ENCODE measurements around the gene TRERF1.
A peak's percentile ranks its signal among the peaks of the same experiment; 100 is the strongest.
"Not testable (repeated sequence)": the region's sequence is repeated elsewhere in the genome, so short reads cannot be mapped to it uniquely, and the experiment has no call there.

The TRERF1 gene

GRCh38 chr6:42199106-42199981 is 252.4 kb downstream of the TRERF1 start:
- H4K20me1 ChIP-seq = no peaks in the 10 kb centered on the region
- no peaks in the 10 kb centered on the region for H3K27me3 ChIP-seq
- H3K4me2 ChIP-seq = no peak overlapping the region
- no peak overlapping the region for H3K27ac ChIP-seq
- no peak for TF ChIP-seq Cebpa-rat (IDR thresholded peaks at IDR 0.05)
- H3K4me1 ChIP-seq = peaks cover 6 to 25% (median 18%) of the 10 kb centered on the region in 10 experiments; a peak in 18 of 20 replicates
- no peak overlapping the region for H3K9ac ChIP-seq
- peaks cover 6 to 42% (median 22%) of the 10 kb centered on the region in 11 experiments; a peak in 21 of 22 replicates for H3K9me3 ChIP-seq (replicated peaks in 1 of 11)
- no peak overlapping the region for H3K4me3 ChIP-seq
- H3K36me3 ChIP-seq = peaks cover 21 to 69% (median 51%) of the 10 kb centered on the region in 11 experiments

GRCh38 chr6:42197555-42198362 is 254.0 kb downstream of the TRERF1 start:
- peak overlapping the region in 4 of 11 experiments; percentile 11 to 41 (median 32); a peak in 6 of 22 replicates for H3K4me2 ChIP-seq

GRCh38 chr6:42195415-42195814 is 256.3 kb downstream of the TRERF1 start:
- Histone ChIP-seq H3K36me3 (peaks cover 7 to 30% (median 16%) of the 10 kb centered on the region in 11 experiments; a peak in 21 of 22 replicates), H3K4me1 (peaks cover 6 to 25% (median 17%) of the 10 kb centered on the region in 10 experiments; a peak in 18 of 20 replicates), H3K4me3 (no peak overlapping the region), H3K27me3 (no peaks in the 10 kb centered on the region), H3K9me3 (replicated peaks in 1 of 11) (peaks cover 5 to 35% (median 16%) of the 10 kb centered on the region in 11 experiments; a peak in 20 of 22 replicates), H3K9ac (no peak overlapping the region), H4K20me1 (no peaks in the 10 kb centered on the region), H3K4me2 (peak overlapping the region in 10 of 11 experiments; percentile 1 to 48 (median 27); a peak in 9 of 22 replicates), H3K27ac (peak overlapping the region in 4 of 11 experiments; percentile 20 to 45 (median 26); a peak in 5 of 22 replicates)
- no peak for TF ChIP-seq Cebpa-rat (IDR thresholded peaks at IDR 0.05)

More at GRCh38 chr6:42197555-42198362, 254.0 kb downstream of the TRERF1 start:
- TF ChIP-seq Cebpa-rat (IDR thresholded peaks at IDR 0.05) = no peak
- Histone ChIP-seq H3K9ac (no peak overlapping the region), H3K4me1 (peaks cover 6 to 25% (median 18%) of the 10 kb centered on the region in 10 experiments; a peak in 18 of 20 replicates), H3K27me3 (no peaks in the 10 kb centered on the region), H3K9me3 (replicated peaks in 1 of 11) (peaks cover 6 to 42% (median 22%) of the 10 kb centered on the region in 11 experiments; a peak in 21 of 22 replicates), H4K20me1 (no peaks in the 10 kb centered on the region), H3K27ac (no peak overlapping the region), H3K4me3 (no peak overlapping the region), H3K36me3 (peaks cover 10 to 53% (median 37%) of the 10 kb centered on the region in 11 experiments)

- Histone ChIP-seq H3K9ac (no peak overlapping the region), H4K20me1 (no peaks in the 10 kb centered on the region), H3K4me2 (no peak overlapping the region), H3K9me3 (replicated peaks in 1 of 11) (peaks cover 0 to 21% (median 2%) of the 10 kb centered on the region in 11 experiments; a peak in 12 of 22 replicates), H3K27ac (no peak overlapping the region), H3K4me1 (peaks cover 6 to 25% (median 15%) of the 10 kb centered on the region in 10 experiments; a peak in 18 of 20 replicates), H3K36me3 (peaks cover under 1 to 16% (median 2%) of the 10 kb centered on the region in 11 experiments; a peak in 13 of 22 replicates), H3K27me3 (no peaks in the 10 kb centered on the region), H3K4me3 (no peak overlapping the region)
- no peak for TF ChIP-seq Cebpa-rat (IDR thresholded peaks at IDR 0.05)
These were observed 257.7 kb downstream of the TRERF1 start for GRCh38 chr6:42194056-42194455.

GRCh38 chr6:42193491-42193894 is 258.2 kb downstream of the TRERF1 start:
- Histone ChIP-seq H3K9me3 (replicated peaks in 1 of 11) (peaks cover 0 to 18% (median 0%) of the 10 kb centered on the region in 11 experiments; a peak in 6 of 22 replicates), H3K4me2 (no peak overlapping the region), H3K9ac (no peak overlapping the region), H3K4me3 (no peak overlapping the region), H3K27ac (no peak overlapping the region), H3K36me3 (peaks cover 0 to 13% (median 0%) of the 10 kb centered on the region in 11 experiments; a peak in 6 of 22 replicates), H3K27me3 (no peaks in the 10 kb centered on the region), H3K4me1 (peaks cover 6 to 25% (median 15%) of the 10 kb centered on the region in 10 experiments; a peak in 18 of 20 replicates), H4K20me1 (no peaks in the 10 kb centered on the region)
- no peak for TF ChIP-seq Cebpa-rat (IDR thresholded peaks at IDR 0.05)

- not testable (repeated sequence) for H3K27me3 ChIP-seq, H3K9ac ChIP-seq, H3K27ac ChIP-seq, H3K4me3 ChIP-seq, H3K4me2 ChIP-seq, H3K36me3 ChIP-seq, H4K20me1 ChIP-seq
- peaks cover 0 to 13% (median 0%) of the 10 kb centered on the region in 11 experiments; a peak in 6 of 22 replicates for H3K9me3 ChIP-seq (replicated peaks in 1 of 11)
- H3K4me1 ChIP-seq = peaks cover 0 to 15% (median 11%) of the 10 kb centered on the region in 10 experiments; a peak in 17 of 20 replicates
These were observed 259.3 kb downstream of the TRERF1 start for GRCh38 chr6:42192385-42192784.

- Histone ChIP-seq H3K27me3 (no peaks in the 10 kb centered on the region), H4K20me1 (no peaks in the 10 kb centered on the region), H3K9ac (no peak overlapping the region), H3K27ac (no peak overlapping the region), H3K4me2 (no peak overlapping the region), H3K4me1 (peaks cover 0 to 4% (median 3%) of the 10 kb centered on the region in 10 experiments; a peak in 8 of 20 replicates), H3K36me3 (no peaks in the 10 kb centered on the region; a peak in 1 of 22 replicates), H3K9me3 (replicated peaks in 1 of 11) (no peaks in the 10 kb centered on the region), H3K4me3 (no peak overlapping the region)
- no peak for TF ChIP-seq Cebpa-rat (IDR thresholded peaks at IDR 0.05)
These were observed 261.1 kb downstream of the TRERF1 start for GRCh38 chr6:42190554-42191183.

- Histone ChIP-seq H3K4me2 (no peak overlapping the region), H3K27me3 (no peaks in the 10 kb centered on the region), H3K9ac (no peak overlapping the region), H3K4me3 (no peak overlapping the region), H3K9me3 (replicated peaks in 1 of 11) (no peaks in the 10 kb centered on the region), H3K36me3 (no peaks in the 10 kb centered on the region; a peak in 1 of 22 replicates), H3K4me1 (no peaks in the 10 kb centered on the region), H4K20me1 (no peaks in the 10 kb centered on the region), H3K27ac (no peak overlapping the region)
- no peak for TF ChIP-seq Cebpa-rat (IDR thresholded peaks at IDR 0.05)
These were observed 263.3 kb downstream of the TRERF1 start for GRCh38 chr6:42188406-42188805.
